ENCODE data around the gene CATSPERD.

- no peak for TF ChIP-seq CTCF (conservative IDR thresholded peaks at IDR 0.05)
- TF ChIP-seq EZH2 (IDR thresholded peaks at IDR 0.05; ENCODE audit: low read depth), result no peak
Measured at GRCh38 chr19:5782945-5783919, 62.8 kb downstream of the CATSPERD start.
